HPDE6-E6E7 (cell line): ENCODE measurements around the gene IRF2BP2.
A peak's percentile ranks its signal among the peaks of the same experiment; 100 is the strongest.
"Not testable (repeated sequence)": the region's sequence is repeated elsewhere in the genome, so short reads cannot be mapped to it uniquely, and the experiment has no call there.

ENCODE experiments used
- DNase-seq: peaks from one replicate; pipeline ENCODE4 v3.0.0; 2011; ENCODE audit warnings: missing footprints; ENCODE audit errors: extremely low spot score

IRF2BP2 gene

GRCh38 chr1:234610061-234610665, at the start of gene IRF2BP2:
IRF2BP2 (minus strand) TSS chr1:234610178; CDS start chr1:234609494, 684 bp downstream.
- DNase-seq: peak; percentile 49

GRCh38 chr1:234659538-234659937, 49.6 kb upstream of the IRF2BP2 start:
- DNase-seq: peak; percentile 79

DNA sequence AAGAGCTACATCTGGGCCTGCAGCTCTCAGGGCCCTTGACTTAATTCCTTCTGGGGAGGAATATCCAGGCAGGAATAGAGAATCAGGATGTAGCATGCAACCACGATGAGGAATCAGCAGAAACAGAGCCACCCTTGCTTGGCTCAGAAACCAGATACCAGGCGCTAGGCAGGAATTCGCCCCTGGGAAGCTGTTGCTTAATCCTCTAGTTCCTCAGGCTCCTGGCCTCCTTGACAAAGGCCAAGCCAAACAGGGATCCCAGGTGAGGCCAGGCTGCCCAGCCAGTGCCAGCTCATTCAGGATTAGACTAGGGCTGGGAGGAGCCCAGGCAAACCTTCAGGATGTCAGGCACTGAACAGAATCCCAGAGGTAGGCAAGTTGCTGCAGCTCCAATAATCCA, 48.2 kb upstream of the IRF2BP2 start:
- DNase-seq: peak; percentile 61

DNA sequence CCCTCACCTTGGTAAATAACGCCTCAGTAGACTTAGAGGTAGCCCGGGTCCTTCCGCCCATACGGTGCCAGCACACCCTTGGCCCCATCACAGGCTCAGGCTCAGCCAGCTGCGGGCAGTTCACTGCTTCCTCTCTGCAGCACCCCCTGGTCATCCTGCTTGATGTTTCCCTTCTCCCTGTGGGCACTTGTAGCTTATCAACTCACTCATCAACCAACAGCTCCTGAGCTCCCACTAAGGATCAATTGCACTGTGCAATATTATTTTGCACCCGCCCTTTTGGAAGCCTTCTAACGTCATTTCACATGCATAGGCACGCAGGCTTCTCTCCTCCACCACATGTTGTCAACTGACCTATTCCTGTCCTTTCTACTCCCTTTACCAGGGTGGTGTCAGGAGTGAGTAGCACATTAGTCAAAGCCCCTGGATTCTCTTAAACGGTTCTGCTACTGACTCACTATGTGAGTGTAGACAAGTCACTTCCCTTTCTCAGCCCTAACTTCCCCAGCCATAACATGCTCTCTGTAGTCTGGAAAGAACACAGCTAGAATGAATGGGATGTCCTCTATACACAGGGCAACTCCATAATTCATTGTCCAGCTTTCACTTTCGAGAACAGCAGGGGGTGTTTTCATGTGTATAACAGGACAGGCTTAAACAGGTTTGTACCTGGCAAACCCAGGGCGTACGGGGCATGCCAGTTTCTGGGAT, 47.1 kb upstream of the IRF2BP2 start:
- DNase-seq: peak; percentile 98

DNA sequence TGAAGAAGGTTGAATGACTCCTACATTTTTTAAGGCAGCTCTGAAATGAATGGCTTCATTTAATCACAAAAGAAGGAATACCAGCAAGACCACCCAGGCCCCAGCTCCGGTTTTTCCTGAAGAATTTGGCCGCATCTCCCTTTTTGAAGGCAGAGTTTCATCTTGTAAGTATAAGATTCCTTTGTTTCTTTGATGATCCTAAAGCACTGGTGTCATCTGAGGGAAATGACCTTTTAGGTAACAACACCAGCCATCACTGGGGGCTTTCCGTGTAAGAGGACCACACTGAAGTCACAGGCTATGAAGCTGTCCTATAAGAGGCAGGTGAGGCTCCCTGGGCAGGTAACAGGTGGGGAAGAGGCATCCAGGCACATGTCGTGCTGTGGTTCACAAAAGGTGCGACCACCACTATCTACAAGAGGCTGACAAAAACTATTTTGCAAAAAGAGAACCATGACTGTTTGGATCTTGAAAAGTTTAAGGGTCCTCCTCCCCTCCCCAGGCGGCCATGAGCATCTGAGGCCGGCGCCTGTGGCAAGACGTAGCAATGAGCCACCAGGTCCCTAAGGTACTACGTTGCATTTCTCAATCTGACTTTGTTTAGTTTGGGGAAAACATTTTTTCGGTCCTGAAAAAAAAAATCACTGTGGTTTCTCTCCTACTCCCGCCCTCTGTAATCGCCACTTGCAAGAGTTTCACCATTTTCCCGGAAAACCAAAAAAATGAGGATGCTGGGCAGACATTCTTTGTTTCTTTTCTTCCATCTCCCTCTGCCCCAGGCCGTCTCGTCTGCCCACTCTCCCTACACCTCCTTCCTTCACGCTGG, 46.3 kb upstream of the IRF2BP2 start:
- no peak for DNase-seq

- no peak for DNase-seq
Measured at GRCh38 chr1:234655328-234656069, 45.5 kb upstream of the IRF2BP2 start.

DNA sequence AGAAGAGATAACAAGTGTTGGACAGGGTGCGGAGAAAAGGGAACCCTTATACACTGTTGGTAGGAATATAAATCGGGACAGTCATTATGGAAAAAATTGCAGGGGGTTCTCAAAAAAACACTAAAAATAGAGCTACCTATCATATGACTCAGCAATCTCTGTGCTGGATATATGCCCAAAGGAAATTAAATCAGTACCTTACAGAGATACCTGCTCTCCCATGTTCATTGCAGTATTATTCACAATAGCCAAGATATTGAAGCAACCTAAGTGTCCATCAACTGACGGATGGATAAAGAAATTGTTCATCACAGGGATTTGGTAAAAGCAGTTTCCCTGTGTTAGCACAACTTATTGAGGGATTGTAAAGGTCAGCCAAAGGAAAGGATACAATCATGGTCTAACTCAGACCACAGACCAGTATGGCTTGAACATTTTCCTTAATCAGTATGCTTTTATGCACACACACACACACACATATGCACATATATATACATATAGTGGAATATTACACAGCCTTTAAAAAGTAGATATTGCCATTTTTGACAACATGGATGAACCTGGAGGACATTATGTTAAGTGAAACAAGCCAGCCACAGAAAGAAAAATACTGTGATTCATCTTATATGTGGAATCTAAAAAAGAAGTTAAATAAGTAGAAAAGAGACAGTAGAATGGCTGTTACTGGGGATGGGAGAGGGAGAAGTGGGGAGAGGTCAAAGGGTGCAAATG, 44.2 kb upstream of the IRF2BP2 start:
- DNase-seq: no peak

GRCh38 chr1:234649432-234650081, 39.6 kb upstream of the IRF2BP2 start:
- DNase-seq: no peak

GRCh38 chr1:234647758-234648157, 37.8 kb upstream of the IRF2BP2 start:
- peak; percentile 87 for DNase-seq

DNA sequence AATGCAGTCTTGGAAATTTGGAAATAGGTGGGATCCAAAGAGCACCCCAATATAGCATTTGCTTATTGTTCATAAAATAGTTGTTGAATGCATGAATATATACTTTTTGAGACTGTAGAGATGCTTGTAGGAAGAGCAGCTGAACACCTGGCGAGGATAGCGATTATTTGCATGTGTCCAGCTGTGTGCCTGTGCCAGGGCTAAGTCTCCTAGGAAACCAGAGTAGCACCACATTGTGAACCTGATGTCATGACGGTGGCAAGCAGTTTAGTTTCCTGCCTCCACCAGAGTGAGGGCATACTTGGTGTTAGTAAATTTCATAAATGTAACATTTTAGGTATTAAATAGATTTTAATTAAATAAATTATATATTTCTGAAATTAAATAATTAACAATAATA, 37.3 kb upstream of the IRF2BP2 start:
- no peak for DNase-seq

DNA sequence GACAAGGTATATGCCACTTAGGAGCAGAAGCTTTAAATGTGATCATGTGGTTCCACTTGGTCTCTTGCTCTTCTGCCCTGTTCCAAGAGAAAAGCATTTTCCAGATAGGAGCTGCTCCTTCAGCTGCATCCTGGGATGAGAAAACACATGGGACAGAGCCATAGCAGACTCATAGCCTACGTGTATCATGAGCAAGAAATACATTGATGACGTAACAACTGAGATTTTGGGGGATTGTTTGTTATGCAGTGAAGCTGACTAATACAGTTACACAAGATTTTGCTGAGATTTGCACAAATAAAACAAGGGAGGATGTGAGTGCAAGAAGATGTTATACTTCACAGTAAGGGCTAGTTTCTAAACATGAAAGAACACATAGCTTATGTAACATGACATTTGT, 36.0 kb upstream of the IRF2BP2 start:
- no peak for DNase-seq

DNA sequence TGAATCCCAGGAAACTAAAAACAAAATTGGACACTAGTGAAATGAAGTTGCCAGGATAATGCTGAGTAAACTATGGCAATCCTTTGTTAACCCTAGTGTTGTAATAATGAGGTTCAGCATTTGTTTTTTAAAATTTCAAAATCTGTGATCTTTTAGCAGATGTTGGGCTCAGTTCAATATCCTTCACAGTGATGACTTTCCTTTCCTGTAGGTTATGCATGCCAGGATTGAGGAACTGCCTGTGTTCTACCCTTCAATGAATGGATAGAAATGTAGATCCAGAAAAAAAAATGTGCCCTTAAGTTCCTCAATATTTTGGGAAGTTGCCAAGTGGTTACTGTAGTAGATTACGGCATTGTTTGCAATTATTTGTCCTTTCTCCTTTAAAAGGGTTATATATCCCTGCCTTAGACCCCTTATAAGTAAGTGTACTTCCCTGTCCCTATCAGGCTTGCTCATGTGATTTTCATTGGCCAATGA, 35.5 kb upstream of the IRF2BP2 start:
- DNase-seq: no peak

DNA sequence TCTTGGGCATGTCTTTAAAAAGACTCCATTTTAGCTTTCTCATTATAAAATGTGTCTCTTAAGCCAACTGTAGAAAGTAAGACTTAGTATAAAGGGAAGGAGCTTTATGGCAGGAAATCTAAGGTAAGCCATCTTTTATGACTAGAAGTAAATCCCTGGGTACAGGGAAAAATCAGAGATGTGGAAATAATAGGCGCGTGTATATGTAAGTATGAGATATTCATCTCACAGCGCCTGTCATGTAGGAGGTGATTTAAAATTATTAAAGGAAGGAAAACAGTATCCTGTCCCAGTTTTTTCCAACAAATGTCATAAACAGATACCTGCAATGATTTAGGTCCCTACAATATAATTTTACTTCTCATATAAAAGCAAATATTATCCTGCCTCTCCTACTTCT, 35.0 kb upstream of the IRF2BP2 start:
- no peak for DNase-seq

DNA sequence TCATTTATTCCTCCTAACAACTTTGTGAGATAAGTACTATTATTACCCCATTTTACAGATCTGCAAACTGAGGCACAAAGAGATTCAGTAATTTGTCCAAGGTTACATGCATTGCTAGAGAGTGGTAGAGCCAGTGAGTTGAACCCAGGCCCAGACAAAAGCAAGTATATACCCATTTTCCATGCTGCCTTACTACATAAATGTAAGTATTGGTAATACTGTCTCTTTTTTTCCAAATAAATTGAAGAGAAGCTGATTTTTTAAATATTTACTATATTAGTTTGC, 33.8 kb upstream of the IRF2BP2 start:
- DNase-seq: no peak

DNA sequence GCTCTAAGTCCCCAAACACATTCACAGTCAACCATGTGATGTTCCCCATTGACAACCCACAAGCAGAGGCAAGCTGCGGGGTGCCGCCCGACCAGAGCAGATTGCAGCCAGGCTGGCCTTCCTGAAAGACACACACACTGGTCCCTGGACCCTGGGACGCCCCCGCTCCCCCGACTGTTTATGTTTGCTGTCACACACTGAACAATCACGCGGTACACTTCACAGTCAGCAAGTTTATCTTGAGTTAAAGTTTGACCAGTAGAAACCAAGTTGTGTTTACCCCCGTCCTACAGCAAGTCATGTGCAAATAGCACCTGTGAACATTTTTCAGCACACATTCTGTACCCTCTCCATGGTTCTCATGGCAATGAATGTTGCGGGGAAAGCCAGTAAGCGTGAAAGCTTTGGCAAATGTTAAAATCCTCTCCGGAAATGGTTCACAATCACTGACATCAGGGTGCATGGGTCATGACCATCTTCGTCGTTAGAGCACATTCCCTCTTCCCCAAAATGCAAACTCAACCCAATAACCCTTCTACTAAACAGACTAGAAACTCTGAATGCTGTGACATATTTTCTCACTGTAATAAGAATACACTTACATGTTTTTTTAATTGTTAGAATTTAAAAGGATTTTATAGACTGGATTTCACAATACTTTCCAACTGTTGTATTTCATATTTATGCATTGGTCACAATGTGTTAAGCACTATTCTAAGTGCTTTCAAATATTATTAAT, 33.3 kb upstream of the IRF2BP2 start:
- DNase-seq: no peak

DNA sequence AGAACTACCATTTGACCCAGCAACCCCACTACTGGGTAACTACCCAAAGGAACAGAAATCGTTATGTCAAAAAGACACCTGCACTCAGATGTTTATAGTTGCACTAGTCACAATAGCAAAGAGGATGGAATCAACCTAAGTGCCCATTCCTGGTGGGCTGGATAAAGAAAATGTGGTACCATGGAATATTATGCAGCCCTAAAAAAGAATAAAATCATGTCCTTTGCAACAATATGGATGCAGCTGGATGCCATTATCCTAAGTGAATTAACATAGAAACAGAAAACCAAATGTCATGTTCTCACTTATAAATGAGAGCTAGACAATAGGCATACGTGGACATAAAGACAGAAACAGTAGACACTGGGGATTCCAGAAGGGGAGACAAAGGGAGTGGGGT, 32.5 kb upstream of the IRF2BP2 start:
- no peak for DNase-seq

GRCh38 chr1:234639961-234640360, 30.0 kb upstream of the IRF2BP2 start:
- no peak for DNase-seq

- no peak for DNase-seq
Measured at GRCh38 chr1:234638832-234639799, 29.1 kb upstream of the IRF2BP2 start.

GRCh38 chr1:234634922-234635321, 24.9 kb upstream of the IRF2BP2 start:
- DNase-seq: not testable (repeated sequence)
